HCT116 (cell line): ENCODE measurements around the gene INCA1. TPM values are rescaled to one million over a fixed set of nuclear protein-coding genes. Genes with fewer than 3 reads are reported as not detected.

Experiments used
- ATAC-seq: fragments of 200-7000 bp; cut with Tn5 transposase; 2 replicates; pipeline ENCODE4 v1.9.1; 2020; ENCODE audit warnings: mild to moderate bottlenecking, moderate library complexity
- BruUV-seq: library from RNA; stranded (reverse); fragments of 400-500 nt; replicated peaks from 2 replicates; lab custom pipeline; 2021; lab: Mats Ljungman, UMichigan
- CTCF ChIA-PET: fragments of 300-600 bp; sonication (Branson Sonifier 250); formaldehyde crosslinking; loops from one replicate; lab custom pipeline; 2021; ENCODE audit warnings: antibody characterized with exemption; lab: Charles Lee
- POLR2A ChIA-PET: fragments of 300-600, 350-600 bp; sonication (Branson Sonifier 250); formaldehyde crosslinking; loops from one replicate; lab custom pipeline; 2021; ENCODE audit warnings: antibody characterized with exemption; lab: Charles Lee
- RAD21 ChIA-PET, 2 experiments: fragments of 300-600 bp; sonication (Branson Sonifier 250); formaldehyde crosslinking; loops; one replicate each; lab custom pipeline; 2023; ENCODE audit warnings: low total read pairs in 2 of 2; ENCODE audit not compliant: uncharacterized antibody in 2 of 2, unreplicated experiment in 2 of 2, low non-redundant PET in 1 of 2; lab: Charles Lee
- DNase-seq: peaks from one replicate; pipeline ENCODE4 v3.0.0-alpha.2; 2010; ENCODE audit warnings: low read depth, low spot score
- H2AFZ ChIP-seq: fragments of 200-600 bp; shearing (Covaris generic), sonication (generic); 2 replicates; pipeline ENCODE4 v1.6.1; 2017; ENCODE audit warnings: low read depth, mixed run types, mixed read lengths, antibody characterized with exemption, low read length; ENCODE audit not compliant: poor library complexity, severe bottlenecking
- H3K27ac ChIP-seq: 2 replicates; pipeline ENCODE4 v1.5.1; 2012; ENCODE audit warnings: low read depth, low read length
- H3K27me3 ChIP-seq: fragments of 200-600 bp; sonication (generic); 2 replicates; pipeline ENCODE4 v1.6.1; 2016; ENCODE audit warnings: mixed run types, low read length, mixed read lengths; ENCODE audit not compliant: insufficient read depth
- H3K36me3 ChIP-seq, 2 experiments: fragments of 200-500 bp in 1 of 2; fragments of 200-600 bp in 1 of 2; sonication (Bioruptor generic) in 1 of 2; sonication (generic) in 1 of 2; 2 replicates each; pipeline versions ENCODE4 v1.5.1 to v1.6.1; 2014 to 2016; ENCODE audit warnings: low read length in 2 of 2, inconsistent platforms in 1 of 2, mixed read lengths in 1 of 2, mixed run types in 1 of 2; ENCODE audit not compliant: insufficient read depth in 2 of 2, control insufficient read depth in 1 of 2
- H3K4me1 ChIP-seq, 2 experiments: fragments of 200-600 bp in 1 of 2; sonication (generic) in 1 of 2; 2 replicates each; pipeline versions ENCODE4 v1.5.1 to v1.6.1; 2012 to 2017; ENCODE audit warnings: low read length in 2 of 2, inconsistent platforms in 1 of 2, mild to moderate bottlenecking in 1 of 2, mixed read lengths in 1 of 2, mixed run types in 1 of 2, moderate library complexity in 1 of 2; ENCODE audit not compliant: insufficient read depth in 2 of 2, control insufficient read depth in 1 of 2
- H3K4me2 ChIP-seq: fragments of 200-600 bp; sonication (generic); 2 replicates; pipeline ENCODE4 v1.6.1; 2017; ENCODE audit warnings: mixed run types, low read length, mixed read lengths
- H3K4me3 ChIP-seq, 2 experiments: fragments of 200-600 bp in 1 of 2; sonication (generic) in 1 of 2; replicated peaks in 1 of 2; 2 replicates each; pipeline ENCODE4 v1.5.1; 2011 to 2016; ENCODE audit warnings: low read length in 2 of 2, control low read depth in 1 of 2, low read depth in 1 of 2, mild to moderate bottlenecking in 1 of 2, mixed read lengths in 1 of 2, mixed run types in 1 of 2
- H3K79me2 ChIP-seq: fragments of 200-600 bp; sonication (generic); 2 replicates; pipeline ENCODE4 v1.6.1; 2017; ENCODE audit warnings: mild to moderate bottlenecking, mixed run types, low read length, moderate library complexity, mixed read lengths; ENCODE audit not compliant: insufficient read depth
- H3K9ac ChIP-seq: fragments of 200-600 bp; sonication (generic); 2 replicates; pipeline ENCODE4 v1.6.1; 2016; ENCODE audit warnings: low read length, mixed read lengths
- H3K9me2 ChIP-seq: fragments of 200-600 bp; sonication (generic), shearing (Covaris generic); 2 replicates; pipeline ENCODE4 v1.6.1; 2017; ENCODE audit warnings: mixed run types, mild to moderate bottlenecking, moderate library complexity; ENCODE audit not compliant: insufficient read depth
- H3K9me3 ChIP-seq, 2 experiments: fragments of 200-500 bp in 1 of 2; fragments of 200-600 bp in 1 of 2; sonication (Bioruptor generic) in 1 of 2; sonication (generic) in 1 of 2; 2 replicates each; pipeline ENCODE4 v1.6.1; 2014 to 2017; ENCODE audit warnings: low read length in 2 of 2, mixed read lengths in 2 of 2, inconsistent platforms in 1 of 2, low read depth in 1 of 2, mild to moderate bottlenecking in 1 of 2, mixed run types in 1 of 2, moderate library complexity in 1 of 2; ENCODE audit not compliant: control insufficient read depth in 1 of 2, insufficient read depth in 1 of 2
- H4K20me1 ChIP-seq: fragments of 200-600 bp; sonication (generic), shearing (Covaris generic); 2 replicates; pipeline ENCODE4 v1.6.1; 2017; ENCODE audit warnings: mixed run types, mild to moderate bottlenecking, moderate library complexity; ENCODE audit not compliant: insufficient read depth
- CEBPB ChIP-seq: IDR thresholded peaks from 2 replicates; pipeline ENCODE4 v1.6.1; 2012; ENCODE audit warnings: low read depth
- EGR1 ChIP-seq: IDR thresholded peaks from 2 replicates; pipeline ENCODE4 v1.6.1; 2012; ENCODE audit warnings: low read depth
- ELF1 ChIP-seq: IDR thresholded peaks from 2 replicates; pipeline ENCODE4 v1.6.1; 2012; ENCODE audit warnings: low read depth, borderline replicate concordance
- FOSL1 ChIP-seq: IDR thresholded peaks from 2 replicates; pipeline ENCODE4 v1.6.1; 2012; ENCODE audit warnings: low read depth
- POLR2A ChIP-seq: IDR thresholded peaks from 2 replicates; pipeline ENCODE4 v1.7.0; 2011; ENCODE audit warnings: borderline replicate concordance; ENCODE audit not compliant: insufficient read depth, insufficient read length; ENCODE audit errors: extremely low read depth
- POLR2AphosphoS5 ChIP-seq: IDR thresholded peaks from 2 replicates; pipeline ENCODE4 v1.6.1; 2011; ENCODE audit warnings: mild to moderate bottlenecking, low read depth, low read length, moderate library complexity
- RAD21 ChIP-seq: IDR thresholded peaks from 2 replicates; pipeline ENCODE4 v1.6.1; 2012; ENCODE audit warnings: low read depth, mild to moderate bottlenecking
- SIN3A ChIP-seq: IDR thresholded peaks from 2 replicates; pipeline ENCODE4 v1.6.1; 2012; ENCODE audit warnings: low read depth
- SP1 ChIP-seq: IDR thresholded peaks from 2 replicates; pipeline ENCODE4 v1.6.1; 2012; ENCODE audit warnings: low read depth
- SRF ChIP-seq: IDR thresholded peaks from 2 replicates; pipeline ENCODE4 v1.6.1; 2012; ENCODE audit warnings: low read depth
- TCF7L2 ChIP-seq: IDR thresholded peaks from 2 replicates; pipeline ENCODE4 v1.7.0; 2011; ENCODE audit warnings: borderline replicate concordance, inconsistent platforms; ENCODE audit not compliant: insufficient read depth, insufficient read length; ENCODE audit errors: extremely low read depth
- YY1 ChIP-seq: IDR thresholded peaks from 2 replicates; pipeline ENCODE4 v1.6.1; 2011; ENCODE audit warnings: low read length, low read depth, moderate library complexity, mild to moderate bottlenecking; ENCODE audit not compliant: insufficient replicate concordance; ENCODE audit errors: extremely low read depth
- ZFX ChIP-seq: fragments of 450-650 bp; IDR thresholded peaks from 2 replicates; pipeline ENCODE4 v1.6.1; 2017
- intact Hi-C: fragments of 100-400 bp; cut with micrococcal nuclease; formaldehyde crosslinking; loops from 2 replicates; pipeline ENCODE4 v1.10.0; 2022
- total RNA-seq: library from RNA; stranded (reverse); gene quantifications from one replicate; pipeline ENCODE4 v1.2.1, GENCODE V29; 2021; ENCODE audit not compliant: unreplicated experiment
- TF ChIP-seq, protein P1 (sequence below): IDR thresholded peaks from 2 replicates; pipeline ENCODE4 v1.6.1; 2012
- TF ChIP-seq, protein P2 (sequence below): IDR thresholded peaks from 2 replicates; pipeline ENCODE4 v1.6.1; 2011; ENCODE audit warnings: mild to moderate bottlenecking, low read length, moderate library complexity; ENCODE audit not compliant: insufficient replicate concordance; ENCODE audit errors: extremely low read depth
- TF ChIP-seq, protein P3 (sequence below): IDR thresholded peaks from 2 replicates; pipeline ENCODE4 v1.6.1; 2012
- TF ChIP-seq, protein P4 (sequence below), 3 experiments: fragments of 200-600 bp in 1 of 3; sonication (generic) in 1 of 3; IDR thresholded peaks in 2 of 3; conservative IDR thresholded peaks in 1 of 3; 2 replicates each; pipeline ENCODE4 v1.5.1; 2012 to 2017; ENCODE audit warnings: low read depth in 2 of 3, low read length in 2 of 3, antibody characterized with exemption in 1 of 3, borderline replicate concordance in 1 of 3, control low read depth in 1 of 3, mild to moderate bottlenecking in 1 of 3, mixed read lengths in 1 of 3, mixed run types in 1 of 3, moderate library complexity in 1 of 3; ENCODE audit not compliant: insufficient read depth in 1 of 3

INCA1 gene
- total RNA-seq, 1 experiment from 2014 or later: 0.74 TPM

DNA sequence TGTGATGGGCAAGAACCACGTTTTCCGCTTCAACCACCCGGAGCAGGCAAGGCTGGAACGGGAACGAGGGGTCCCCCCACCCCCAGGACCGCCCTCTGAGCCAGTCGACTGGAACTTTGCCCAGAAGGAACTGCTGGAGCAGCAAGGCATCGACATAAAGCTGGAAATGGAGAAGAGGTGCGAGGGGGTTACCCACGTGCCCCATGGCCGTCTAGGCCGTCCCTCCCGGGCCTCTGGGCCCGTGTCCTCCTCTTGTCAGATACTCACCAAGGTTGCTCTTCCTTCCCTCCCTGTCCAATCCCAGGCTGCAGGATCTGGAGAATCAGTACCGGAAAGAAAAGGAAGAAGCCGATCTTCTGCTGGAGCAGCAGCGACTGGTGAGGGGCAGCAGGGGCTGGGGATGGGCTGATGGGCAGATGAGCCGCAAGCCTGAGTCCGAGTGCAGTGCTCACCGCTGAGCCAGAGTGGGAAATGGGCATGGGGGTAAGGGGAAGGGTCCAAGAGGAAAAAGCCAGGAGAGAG is 23.2 kb upstream of the INCA1 start:
- Histone ChIP-seq H3K9me3 (no peaks in the 10 kb centered on the region), H3K9ac (no peak overlapping the region), H3K4me1 (peaks cover 4 to 7% of the 10 kb centered on the region in 2 experiments; a peak in 1 of 4 replicates), H4K20me1 (no peaks in the 10 kb centered on the region), H2AFZ (no peak overlapping the region), H3K4me3 (no peak overlapping the region), H3K4me2 (no peak overlapping the region), H3K36me3 (peaks cover 14 to 31% of the 10 kb centered on the region in 2 experiments), H3K79me2 (no peaks in the 10 kb centered on the region), H3K9me2 (no peaks in the 10 kb centered on the region), H3K27me3 (no peaks in the 10 kb centered on the region), H3K27ac (no peak overlapping the region)
- ChIA-PET CTCF (no interaction called here), POLR2A (no interaction called here), RAD21 (no interaction called here)
- TF ChIP-seq POLR2AphosphoS5: no peak
- TF ChIP-seq RAD21: no peak
- no peak for TF ChIP-seq POLR2A
- TF ChIP-seq SRF: no peak
- no peak for TF ChIP-seq ZFX
- TF ChIP-seq SIN3A: no peak
- TF ChIP-seq, protein P1, sequence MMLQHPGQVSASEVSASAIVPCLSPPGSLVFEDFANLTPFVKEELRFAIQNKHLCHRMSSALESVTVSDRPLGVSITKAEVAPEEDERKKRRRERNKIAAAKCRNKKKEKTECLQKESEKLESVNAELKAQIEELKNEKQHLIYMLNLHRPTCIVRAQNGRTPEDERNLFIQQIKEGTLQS: no peak
- no peak for TF ChIP-seq TCF7L2
- TF ChIP-seq FOSL1: no peak
- no peak for TF ChIP-seq CEBPB
- TF ChIP-seq EGR1: no peak
- TF ChIP-seq, protein P2, sequence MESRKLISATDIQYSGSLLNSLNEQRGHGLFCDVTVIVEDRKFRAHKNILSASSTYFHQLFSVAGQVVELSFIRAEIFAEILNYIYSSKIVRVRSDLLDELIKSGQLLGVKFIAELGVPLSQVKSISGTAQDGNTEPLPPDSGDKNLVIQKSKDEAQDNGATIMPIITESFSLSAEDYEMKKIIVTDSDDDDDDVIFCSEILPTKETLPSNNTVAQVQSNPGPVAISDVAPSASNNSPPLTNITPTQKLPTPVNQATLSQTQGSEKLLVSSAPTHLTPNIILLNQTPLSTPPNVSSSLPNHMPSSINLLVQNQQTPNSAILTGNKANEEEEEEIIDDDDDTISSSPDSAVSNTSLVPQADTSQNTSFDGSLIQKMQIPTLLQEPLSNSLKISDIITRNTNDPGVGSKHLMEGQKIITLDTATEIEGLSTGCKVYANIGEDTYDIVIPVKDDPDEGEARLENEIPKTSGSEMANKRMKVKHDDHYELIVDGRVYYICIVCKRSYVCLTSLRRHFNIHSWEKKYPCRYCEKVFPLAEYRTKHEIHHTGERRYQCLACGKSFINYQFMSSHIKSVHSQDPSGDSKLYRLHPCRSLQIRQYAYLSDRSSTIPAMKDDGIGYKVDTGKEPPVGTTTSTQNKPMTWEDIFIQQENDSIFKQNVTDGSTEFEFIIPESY: no peak
- TF ChIP-seq, protein P3, sequence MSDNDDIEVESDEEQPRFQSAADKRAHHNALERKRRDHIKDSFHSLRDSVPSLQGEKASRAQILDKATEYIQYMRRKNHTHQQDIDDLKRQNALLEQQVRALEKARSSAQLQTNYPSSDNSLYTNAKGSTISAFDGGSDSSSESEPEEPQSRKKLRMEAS: no peak
- TF ChIP-seq, protein P4, sequence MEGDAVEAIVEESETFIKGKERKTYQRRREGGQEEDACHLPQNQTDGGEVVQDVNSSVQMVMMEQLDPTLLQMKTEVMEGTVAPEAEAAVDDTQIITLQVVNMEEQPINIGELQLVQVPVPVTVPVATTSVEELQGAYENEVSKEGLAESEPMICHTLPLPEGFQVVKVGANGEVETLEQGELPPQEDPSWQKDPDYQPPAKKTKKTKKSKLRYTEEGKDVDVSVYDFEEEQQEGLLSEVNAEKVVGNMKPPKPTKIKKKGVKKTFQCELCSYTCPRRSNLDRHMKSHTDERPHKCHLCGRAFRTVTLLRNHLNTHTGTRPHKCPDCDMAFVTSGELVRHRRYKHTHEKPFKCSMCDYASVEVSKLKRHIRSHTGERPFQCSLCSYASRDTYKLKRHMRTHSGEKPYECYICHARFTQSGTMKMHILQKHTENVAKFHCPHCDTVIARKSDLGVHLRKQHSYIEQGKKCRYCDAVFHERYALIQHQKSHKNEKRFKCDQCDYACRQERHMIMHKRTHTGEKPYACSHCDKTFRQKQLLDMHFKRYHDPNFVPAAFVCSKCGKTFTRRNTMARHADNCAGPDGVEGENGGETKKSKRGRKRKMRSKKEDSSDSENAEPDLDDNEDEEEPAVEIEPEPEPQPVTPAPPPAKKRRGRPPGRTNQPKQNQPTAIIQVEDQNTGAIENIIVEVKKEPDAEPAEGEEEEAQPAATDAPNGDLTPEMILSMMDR (IDR thresholded peaks at IDR 0.05 in 2 of 3, conservative IDR thresholded peaks at IDR 0.05 in 1 of 3; ENCODE audit: borderline replicate concordance in 1 of 3, insufficient read depth in 1 of 3, low read depth in 2 of 3, low read length in 2 of 3): no peak
- no peak for TF ChIP-seq ELF1
- no peak for TF ChIP-seq YY1
- no peak for TF ChIP-seq SP1
- ATAC-seq: no peak
- BruUV-seq: no TSS peak
- intact Hi-C loops: no loop called here
- DNase-seq: no peak
